PC-3 (cell line): ENCODE data around the gene GNG14.

Source experiments
- CTCF ChIP-seq: fragments of 300-600 bp; sonication (generic); conservative IDR thresholded peaks from 2 replicates; pipeline ENCODE4 v1.5.1; 2017; ENCODE audit warnings: antibody characterized with exemption, low read depth, mild to moderate bottlenecking, low read length
- EZH2 ChIP-seq: fragments of 300-600 bp; sonication (generic); IDR thresholded peaks from one replicate; pipeline ENCODE4 v1.6.1; 2017; ENCODE audit warnings: antibody characterized with exemption, mild to moderate bottlenecking, low read length; ENCODE audit not compliant: unreplicated experiment
- EZH2phosphoT487 ChIP-seq: fragments of 300-600 bp; sonication (generic); IDR thresholded peaks from 2 replicates; pipeline ENCODE4 v1.6.1; 2018; ENCODE audit warnings: mild to moderate bottlenecking, antibody characterized with exemption, low read length, borderline replicate concordance

GRCh38 chr19:12652219-12652618 lies 35.6 kb upstream of the GNG14 start:
- TF ChIP-seq CTCF (no peak), EZH2phosphoT487 (no peak), EZH2 (no peak)
